Right ventricle myocardium inferior (tissue), 1 donor: ENCODE measurements around the gene CARD18. TPM values are rescaled to one million over a fixed set of nuclear protein-coding genes. Genes with fewer than 3 reads are reported as not detected.
A peak's percentile ranks its signal among the peaks of the same experiment; 100 is the strongest.

Experiments used
- ATAC-seq: fragments of 200-7000 bp; cut with Tn5 transposase; one replicate; pipeline ENCODE4 v1.9.1; 2020; ENCODE audit warnings: mild to moderate bottlenecking, moderate library complexity
- DNase-seq: peaks from one replicate; pipeline ENCODE4 v3.0.0; 2021; ENCODE audit errors: missing footprints
- intact Hi-C: fragments of 100-400 bp; cut with DNase I; formaldehyde crosslinking; loops from one replicate; pipeline ENCODE4 v1.11.0; 2022
- long read RNA-seq: library from polyadenylated mRNA; unstranded; transcript quantifications from one replicate; pipeline ENCODE4 v2.0.0, GENCODE V29; 2021
- total RNA-seq: library from RNA; stranded (reverse); fragmentation: NEBNext Ultra II Directional; extraction: Animal tissue kit (Norgen Biotek cat#: 25700); gene quantifications from one replicate; pipeline ENCODE4 v1.2.1, GENCODE V29; 2021
- donor health status: DM: no; HTN: yes; CAD: no; lungs with severe emphysema.

The CARD18 gene, protein sequence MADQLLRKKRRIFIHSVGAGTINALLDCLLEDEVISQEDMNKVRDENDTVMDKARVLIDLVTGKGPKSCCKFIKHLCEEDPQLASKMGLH
- 0.89 TPM for total RNA-seq
- long read RNA-seq = 0 reads

DNA sequence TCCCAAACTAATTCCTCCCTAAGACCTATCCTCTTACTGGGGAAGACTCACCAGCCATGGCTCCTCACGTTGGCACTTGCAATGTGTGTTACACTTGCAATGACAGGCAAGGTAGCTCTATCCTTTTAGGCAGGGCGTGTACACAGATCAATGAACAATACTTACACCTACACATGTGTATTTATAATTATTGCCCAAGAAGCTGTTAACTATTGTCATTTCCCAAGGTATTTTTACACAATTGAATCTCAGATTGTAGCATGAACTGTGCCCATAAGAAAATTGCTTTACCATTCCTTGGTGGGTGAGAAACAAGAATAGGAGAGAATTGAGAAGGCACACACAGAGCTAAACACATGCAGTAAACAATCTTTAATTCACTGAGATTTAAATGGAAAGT is at the start of gene CARD18:
TSS of gene CARD18 (minus strand) at position 101 of the 400 bp plus-strand sequence. CDS start at position 58, 43 bp downstream.
- no peak for ATAC-seq
- DNase-seq = no peak
- intact Hi-C loops = no loop called here

DNA sequence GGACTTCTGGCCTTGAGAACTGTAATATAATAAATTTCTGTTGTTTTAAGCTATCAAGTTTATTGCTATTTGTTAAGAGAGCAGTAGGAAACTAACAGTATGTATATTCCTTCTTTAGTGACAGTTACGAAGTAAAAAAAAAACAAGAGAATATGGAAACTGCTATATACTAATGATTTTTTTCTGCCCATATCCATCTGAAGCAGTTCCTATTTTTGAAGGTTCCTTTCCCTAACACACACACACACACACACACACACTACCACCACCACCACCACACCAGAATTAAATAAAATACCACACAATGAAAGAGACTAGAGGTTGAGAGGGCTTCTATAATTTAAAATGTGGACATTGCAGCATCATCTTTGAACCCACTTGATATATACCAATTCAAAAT is 44.4 kb upstream of the CARD18 start:
- ATAC-seq (no peak), DNase-seq (no peak)
- intact Hi-C loops = no loop called here

DNA sequence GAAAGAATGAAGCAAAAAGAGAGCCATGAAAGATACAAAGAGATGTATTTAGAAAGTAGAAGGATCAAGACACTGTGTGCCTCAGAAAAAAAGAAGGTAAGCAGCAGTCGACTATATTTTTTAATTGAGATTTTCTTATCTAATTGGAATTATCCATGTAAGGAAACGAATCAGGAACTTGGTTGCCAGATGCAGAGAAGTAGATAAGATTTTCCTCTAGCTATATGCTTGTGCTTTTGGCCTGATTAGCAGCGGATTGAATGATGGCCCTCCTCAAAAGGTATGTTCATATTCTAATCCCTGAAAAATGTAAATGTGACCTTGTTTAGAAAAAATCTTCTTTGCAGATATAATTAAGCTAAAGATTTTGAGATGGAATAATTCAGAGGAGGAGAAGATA is 43.9 kb upstream of the CARD18 start:
- DNase-seq (no peak), ATAC-seq (no peak)
- intact Hi-C loops = no loop called here

DNA sequence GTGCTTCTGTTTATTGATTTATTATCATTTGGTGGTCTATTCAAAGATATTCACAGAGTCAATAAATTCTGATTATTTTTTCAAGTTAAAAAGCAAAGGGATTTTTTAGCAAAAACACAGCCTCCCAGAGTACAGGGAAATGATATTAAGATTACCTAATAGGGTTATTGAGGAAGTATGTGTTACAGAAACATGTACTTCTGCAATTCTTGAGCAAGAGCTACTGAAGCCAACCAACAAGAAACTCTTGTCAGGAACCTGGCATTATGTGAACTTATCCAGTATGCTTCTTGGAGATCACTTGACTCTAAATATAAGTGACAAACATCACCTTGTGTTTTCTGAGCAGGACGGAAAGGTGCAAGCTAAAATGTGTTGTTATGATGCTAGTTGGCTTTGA is 42.0 kb upstream of the CARD18 start:
- intact Hi-C loops = no loop called here

DNA sequence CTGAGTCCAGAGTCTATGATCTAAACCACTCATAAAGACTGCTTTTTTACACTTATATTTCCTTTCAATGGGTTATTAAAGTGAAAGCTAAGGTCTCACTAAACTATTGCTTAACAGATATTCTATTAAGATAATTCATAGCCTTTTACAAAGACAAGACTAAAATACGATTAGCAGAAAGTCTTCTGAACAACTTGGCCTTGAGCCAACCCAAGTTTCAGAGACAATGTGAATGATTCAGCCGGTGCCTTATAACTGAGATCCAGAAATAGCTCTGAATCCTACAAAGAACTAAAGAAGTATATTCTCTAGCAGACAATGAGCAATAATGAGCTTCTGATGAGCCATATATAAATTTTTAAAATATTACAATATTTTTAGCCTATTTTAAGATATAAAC is 41.5 kb upstream of the CARD18 start:
- no peak for DNase-seq
- no peak for ATAC-seq
- intact Hi-C loops = no loop called here

More for the DNA sequence above, 42.0 kb upstream of the CARD18 start:
- peak; percentile 28 for ATAC-seq
- DNase-seq = no peak

DNA sequence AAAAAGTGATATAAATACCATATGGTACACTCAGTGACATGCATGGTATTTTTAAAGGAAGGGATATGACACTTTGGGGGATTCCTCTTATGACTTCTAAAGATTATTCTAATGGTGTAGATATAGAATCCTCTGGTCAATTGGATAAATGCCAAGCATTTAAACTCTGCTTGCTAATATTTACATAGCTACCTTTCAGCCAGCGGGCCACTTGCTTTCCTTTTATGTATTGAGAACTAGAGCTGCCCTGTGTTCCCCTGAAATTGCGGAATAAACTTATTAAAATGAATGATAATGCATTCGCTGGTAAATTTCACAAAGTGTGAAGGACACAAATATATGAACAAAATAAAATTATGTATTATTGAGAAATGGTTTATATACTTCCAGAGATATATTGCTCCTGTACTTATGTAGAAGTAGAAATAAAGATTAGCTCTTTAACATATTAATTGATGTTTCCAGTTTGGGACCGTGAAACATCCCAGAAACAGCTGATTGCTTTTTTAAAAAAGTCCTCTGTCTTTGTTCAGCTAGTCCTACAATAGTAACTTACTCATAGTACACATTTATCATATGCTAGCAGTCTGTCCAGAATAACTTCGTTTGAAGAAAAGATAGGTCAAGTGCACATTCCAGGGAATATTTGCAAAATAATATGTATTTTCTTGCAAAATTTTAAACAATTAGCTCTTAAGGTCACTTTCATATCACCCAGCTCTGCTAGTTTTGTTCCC is 40.1 kb upstream of the CARD18 start:
- DNase-seq = no peak
- intact Hi-C loops = no loop called here
- no peak for ATAC-seq

DNA sequence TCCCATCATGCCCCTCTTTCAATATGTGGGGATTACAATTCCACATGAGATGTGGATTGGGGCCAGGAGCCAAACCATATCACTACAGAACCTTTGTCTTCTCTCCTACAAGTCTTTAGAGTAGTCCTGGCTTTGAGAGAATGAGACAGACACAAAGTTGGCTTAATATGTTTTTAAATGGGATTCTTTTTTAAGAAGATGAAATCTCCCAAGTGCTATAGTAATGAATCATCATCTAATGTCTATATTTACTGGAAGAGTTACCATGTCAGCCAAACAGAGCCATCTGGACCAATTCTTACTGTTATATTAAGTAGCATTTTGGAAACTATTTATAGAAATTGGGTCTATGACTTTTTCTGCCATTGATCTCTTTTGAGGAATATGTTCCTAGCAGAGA is 38.1 kb upstream of the CARD18 start:
- no peak for ATAC-seq
- intact Hi-C loops = no loop called here

DNA sequence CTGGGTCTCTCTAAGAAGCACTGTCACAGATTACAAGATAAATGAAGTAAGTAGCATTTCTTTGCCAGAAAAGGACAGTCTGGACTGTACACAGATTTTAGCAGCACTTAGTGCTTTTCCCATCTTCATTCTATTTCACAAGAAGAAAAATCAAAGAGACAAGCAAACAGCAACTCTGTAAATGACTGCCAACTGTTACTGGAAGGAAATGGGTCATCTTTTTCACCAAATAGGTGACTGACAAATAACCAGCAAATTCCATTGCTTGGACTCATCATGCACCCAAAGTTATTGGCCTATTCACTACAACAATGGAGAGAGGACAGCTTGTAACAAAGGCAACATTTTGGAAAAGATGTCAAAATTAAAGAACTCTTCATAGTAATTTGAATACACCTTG is 28.9 kb upstream of the CARD18 start:
- intact Hi-C loops = no loop called here
- ATAC-seq = no peak
- no peak for DNase-seq

More for the DNA sequence above, 38.1 kb upstream of the CARD18 start:
- DNase-seq = no peak

DNA sequence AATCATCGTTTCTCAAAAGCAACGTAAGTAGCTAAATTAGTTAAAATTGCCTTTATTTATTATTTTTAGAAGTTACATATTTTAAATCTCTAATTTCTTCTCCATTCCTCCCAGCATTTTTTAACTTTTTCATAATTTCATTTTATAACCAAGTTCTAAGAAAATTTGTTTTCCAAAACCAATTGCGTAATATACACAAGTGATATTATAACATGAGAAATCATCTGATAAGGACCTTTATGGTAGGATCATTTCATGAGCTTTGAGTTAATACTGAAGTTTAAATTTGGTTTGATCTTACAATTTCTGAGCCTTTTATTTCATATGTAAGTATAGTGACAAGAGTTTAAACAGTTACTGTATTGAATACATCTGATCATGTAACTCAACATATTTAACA is 27.7 kb upstream of the CARD18 start:
- intact Hi-C loops = no loop called here
- ATAC-seq = no peak

DNA sequence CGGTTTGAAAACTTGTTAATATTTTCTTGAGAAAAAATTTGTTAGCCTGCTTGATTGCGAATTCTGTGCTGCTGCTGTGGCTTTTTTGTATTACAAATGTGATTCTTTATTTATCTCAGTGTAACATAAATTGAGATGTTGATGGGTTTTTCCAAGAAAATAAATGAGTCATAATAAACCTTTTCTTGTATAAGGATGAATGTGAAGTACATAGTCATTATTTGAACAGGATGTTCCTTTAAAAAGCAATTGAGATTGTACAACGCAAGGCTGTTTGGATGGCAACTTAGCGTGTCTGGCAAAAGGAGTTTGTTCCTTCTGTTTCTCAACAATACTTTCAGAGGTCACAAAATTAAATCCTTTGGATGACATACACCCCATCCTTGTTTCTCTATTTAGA is 24.6 kb upstream of the CARD18 start:
- ATAC-seq = no peak
- no peak for DNase-seq
- intact Hi-C loops = no loop called here

More for the DNA sequence above, 27.7 kb upstream of the CARD18 start:
- DNase-seq = no peak

DNA sequence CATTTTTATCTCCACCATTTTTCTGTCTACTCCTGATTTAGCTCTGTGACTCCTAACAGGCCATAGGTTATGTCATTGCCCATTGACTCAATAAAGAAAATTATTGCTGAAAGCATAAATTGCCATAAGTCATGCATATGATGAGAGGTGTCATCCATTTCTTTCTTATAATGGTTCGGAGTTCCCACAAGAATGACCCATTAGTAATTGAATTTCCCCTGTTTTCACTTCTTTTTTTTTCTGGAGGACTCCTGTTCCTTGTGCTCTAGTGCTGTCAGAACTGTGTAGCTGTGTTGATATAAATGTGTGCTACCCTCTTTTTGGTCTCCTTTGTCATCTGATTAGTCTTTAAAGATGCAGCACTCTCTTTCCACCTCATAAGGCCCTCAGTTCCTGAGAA is 22.9 kb upstream of the CARD18 start:
- no peak for DNase-seq
- intact Hi-C loops = no loop called here
- no peak for ATAC-seq

DNA sequence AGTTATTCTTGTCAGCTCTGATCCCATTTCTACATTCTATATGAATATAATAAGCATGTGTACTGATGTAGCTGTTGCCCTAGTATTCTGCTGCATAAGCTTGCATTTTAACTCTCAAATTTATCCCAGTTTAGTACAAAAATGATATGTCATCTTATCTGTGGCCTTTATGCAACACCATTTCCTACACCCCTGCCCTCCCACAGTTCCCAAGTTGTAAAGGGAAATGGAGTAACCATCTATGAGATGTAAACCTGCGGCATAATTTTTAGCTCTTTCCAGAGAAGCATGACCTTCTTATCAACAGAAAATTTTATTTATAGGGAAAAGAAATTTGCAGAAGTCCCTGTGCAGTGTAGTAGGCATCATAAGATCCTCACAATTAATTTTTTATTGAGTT is 18.9 kb upstream of the CARD18 start:
- no peak for ATAC-seq
- DNase-seq = no peak
- intact Hi-C loops = no loop called here

DNA sequence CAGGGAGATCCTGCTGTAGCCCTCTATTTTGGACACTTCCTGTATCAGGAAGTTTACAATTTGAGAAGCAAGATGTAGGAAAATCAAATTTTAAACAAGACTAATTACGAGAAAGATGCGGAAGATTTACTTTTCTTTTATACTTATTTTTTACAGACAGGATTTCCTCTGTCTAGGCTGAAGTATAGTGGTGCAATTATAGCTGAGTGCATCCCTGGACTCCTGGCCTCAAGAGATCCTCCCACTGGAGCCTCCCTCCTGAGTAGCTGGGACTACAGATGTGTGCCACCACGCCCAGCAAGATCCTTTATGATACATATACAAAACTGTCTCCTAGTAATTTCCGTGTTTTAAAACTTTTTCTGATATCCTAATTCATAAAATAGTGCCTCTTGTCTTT is 17.2 kb upstream of the CARD18 start:
- ATAC-seq (no peak), DNase-seq (no peak)
- intact Hi-C loops = no loop called here

DNA sequence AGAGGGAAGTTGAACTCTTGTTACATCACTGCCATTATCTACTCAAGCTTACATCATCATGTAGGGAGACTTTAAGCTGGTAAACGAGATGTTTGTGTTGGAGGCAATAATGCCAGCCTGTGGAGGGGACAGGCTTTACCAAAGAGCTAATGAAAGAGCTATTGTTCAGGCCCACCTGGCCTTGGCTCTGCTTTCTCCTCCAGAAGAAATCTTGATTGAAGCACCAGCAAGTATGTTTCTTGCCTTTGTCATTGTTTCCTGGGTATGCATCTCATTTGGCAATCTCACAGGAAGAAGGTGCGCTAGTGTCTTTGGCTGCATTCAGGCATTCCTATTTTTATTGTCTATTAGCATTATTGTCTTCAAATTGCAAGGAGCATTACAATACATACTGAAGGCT is 16.7 kb upstream of the CARD18 start:
- intact Hi-C loops = no loop called here
- DNase-seq (no peak), ATAC-seq (no peak)

DNA sequence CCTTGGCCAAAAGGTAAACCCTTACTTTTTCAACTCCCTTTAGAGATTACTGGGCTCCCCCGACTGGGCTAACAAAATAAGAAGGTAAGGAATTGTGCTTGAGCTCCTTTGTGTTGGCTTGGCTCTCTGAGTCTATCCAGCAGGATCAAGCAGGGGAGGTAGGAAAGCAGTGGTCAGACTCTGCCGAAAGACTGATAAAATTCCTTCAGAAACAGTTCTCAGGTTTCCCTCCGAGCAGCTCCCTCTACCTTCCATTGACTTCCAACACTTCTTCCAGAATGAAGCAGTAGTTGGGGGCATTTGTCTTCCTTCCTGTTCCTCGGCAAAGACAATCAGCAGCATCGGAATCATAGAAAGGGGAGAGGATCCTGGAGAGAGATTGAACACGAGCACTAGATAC is 16.1 kb upstream of the CARD18 start:
- intact Hi-C loops = no loop called here
- ATAC-seq (no peak), DNase-seq (no peak)

DNA sequence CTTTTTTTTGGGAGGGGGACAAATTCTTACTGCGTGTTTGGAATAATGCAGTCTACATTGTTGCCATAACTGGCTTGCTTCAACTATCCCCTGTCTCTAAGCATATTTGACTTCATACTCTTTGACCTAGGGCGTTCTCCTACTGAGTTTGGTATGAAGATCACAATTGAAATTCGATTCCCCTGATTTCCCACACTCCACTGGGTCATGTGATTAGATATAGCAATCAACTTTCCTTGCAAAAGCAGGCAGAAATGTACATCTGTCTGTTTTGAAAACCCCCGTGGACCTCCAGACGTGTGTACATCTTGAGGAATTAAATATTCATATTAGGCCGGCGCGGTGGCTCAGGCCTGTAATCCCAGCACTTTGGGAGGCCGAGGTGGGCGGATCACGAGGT is 13.8 kb upstream of the CARD18 start:
- ATAC-seq = no peak
- no peak for DNase-seq
- intact Hi-C loops = no loop called here

DNA sequence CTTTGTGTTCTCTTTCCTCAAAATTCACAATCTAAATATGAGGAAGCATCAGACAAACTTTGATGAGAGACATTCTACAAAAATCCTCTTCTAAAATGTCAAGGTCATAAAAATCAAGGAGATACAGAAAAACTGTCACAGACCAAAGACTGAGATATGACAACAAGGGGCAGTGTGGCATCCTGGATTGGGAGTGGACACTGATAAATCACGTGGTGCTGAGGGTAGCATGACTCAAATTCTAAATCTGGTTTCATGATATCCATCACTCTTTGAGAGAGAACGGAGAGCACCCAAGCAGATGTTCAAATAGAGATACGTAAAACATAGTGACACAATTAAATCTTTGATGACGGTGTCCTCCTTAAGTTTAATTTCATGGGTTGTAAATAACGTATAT is 13.0 kb upstream of the CARD18 start:
- intact Hi-C loops = no loop called here
- ATAC-seq = no peak
- no peak for DNase-seq

DNA sequence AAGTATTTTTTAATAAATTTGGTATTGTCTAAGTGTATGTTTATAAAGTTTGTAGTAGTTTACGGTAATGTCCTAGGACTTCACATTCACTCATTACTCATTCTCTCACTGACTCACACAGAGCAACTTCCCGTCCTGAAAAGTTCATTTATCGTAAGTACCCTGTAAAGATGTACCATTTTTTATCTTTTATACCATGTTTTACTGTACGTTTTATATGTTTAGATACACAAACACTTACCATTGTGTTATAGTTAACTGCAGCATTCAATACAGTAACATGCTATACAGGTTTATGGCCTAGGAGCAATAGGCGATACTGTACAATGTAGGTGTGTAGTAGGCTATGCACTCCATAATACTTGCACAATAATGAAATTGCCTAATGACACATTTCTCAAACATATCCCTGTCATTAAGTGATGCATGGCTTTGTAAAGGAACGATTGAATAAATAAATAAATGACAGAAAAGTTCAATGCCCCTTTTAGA is 12.5 kb upstream of the CARD18 start:
- intact Hi-C loops = no loop called here

DNA sequence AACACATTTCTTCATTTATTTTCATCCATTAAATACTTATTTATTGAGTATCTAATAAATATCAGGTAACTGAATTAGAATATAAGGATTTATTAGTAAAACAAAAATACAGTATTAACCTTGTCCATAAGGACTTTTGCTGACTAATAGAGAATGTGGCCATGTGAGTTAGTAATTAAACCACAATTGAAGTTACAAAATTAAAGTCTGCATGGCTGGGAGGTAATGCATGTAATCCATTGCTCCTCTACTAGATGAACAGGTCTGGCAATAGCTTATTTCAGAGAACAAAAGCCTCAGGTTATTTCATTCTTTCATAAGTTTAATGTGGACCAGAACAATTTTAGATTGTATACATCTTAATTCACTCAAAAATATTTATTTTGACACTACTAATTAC is 9.9 kb upstream of the CARD18 start:
- intact Hi-C loops = no loop called here
- DNase-seq = no peak
- ATAC-seq = no peak

More for the DNA sequence above, 12.5 kb upstream of the CARD18 start:
- no peak for ATAC-seq
- DNase-seq = no peak

DNA sequence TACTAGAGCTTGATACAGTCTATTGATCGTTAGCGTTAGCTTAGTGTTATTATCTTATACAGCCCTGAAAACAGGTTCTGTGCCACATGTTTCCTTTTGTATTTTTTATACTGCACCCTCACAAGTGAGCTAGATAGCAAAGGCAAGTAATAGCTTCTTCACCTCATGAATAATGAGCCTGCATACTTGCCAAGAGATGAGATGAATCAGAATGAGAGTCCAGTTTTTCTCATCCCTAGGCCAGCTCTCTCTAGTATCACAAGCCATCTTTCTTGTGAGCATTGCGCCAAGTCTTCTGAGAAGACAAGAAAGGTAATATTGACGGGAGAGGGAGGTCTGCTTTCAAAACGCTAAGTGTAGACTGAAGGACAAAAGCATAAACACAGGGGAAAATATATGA is 8.7 kb upstream of the CARD18 start:
- no peak for ATAC-seq
- DNase-seq = no peak
- intact Hi-C loops = no loop called here

DNA sequence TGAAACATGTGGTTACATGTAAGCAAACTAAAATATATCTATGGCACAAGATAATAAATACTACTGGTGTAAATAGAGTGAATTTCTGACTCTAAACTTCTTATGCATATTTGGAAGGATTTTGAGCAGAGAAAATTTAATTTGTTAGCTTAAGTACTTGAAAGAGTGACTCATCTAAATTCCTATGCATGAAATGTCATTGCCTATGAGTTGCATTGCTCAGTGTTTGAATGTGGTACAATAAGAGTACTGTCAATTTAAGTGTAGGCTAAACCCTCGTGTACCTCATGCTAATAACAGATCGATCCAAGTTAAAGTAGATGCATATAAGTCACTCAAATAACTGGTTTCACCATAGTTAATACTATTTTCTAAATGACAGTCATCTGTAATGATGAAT is 5.3 kb upstream of the CARD18 start:
- DNase-seq (no peak), ATAC-seq (no peak)
- intact Hi-C loops = no loop called here
